ENCODE results near the gene REPS2. TPM values are rescaled to one million over a fixed set of nuclear protein-coding genes. Genes with fewer than 3 reads are reported as not detected.
A peak's percentile ranks its signal among the peaks of the same experiment; 100 is the strongest.

REPS2 gene
- total RNA-seq, 1 donor, result 0.43 TPM

GRCh38 chrX:16917120-16917519 lies 29.3 kb upstream of the REPS2 start:
- H3K4me3 ChIP-seq (ENCODE audit: low read depth, low read length), result no peak overlapping the region
- DNase-seq (ENCODE audit: low read depth), result no peak
- TF ChIP-seq, protein P1, sequence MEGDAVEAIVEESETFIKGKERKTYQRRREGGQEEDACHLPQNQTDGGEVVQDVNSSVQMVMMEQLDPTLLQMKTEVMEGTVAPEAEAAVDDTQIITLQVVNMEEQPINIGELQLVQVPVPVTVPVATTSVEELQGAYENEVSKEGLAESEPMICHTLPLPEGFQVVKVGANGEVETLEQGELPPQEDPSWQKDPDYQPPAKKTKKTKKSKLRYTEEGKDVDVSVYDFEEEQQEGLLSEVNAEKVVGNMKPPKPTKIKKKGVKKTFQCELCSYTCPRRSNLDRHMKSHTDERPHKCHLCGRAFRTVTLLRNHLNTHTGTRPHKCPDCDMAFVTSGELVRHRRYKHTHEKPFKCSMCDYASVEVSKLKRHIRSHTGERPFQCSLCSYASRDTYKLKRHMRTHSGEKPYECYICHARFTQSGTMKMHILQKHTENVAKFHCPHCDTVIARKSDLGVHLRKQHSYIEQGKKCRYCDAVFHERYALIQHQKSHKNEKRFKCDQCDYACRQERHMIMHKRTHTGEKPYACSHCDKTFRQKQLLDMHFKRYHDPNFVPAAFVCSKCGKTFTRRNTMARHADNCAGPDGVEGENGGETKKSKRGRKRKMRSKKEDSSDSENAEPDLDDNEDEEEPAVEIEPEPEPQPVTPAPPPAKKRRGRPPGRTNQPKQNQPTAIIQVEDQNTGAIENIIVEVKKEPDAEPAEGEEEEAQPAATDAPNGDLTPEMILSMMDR (IDR thresholded peaks at IDR 0.05; ENCODE audit: insufficient read depth, low read depth, low read length), result no peak

GRCh38 chrX:16918979-16919378 lies 27.5 kb upstream of the REPS2 start:
- DNase-seq (ENCODE audit: low read depth), result no peak
- no peak overlapping the region for H3K4me3 ChIP-seq (ENCODE audit: low read depth, low read length)
- TF ChIP-seq, protein P1 (IDR thresholded peaks at IDR 0.05; ENCODE audit: insufficient read depth, low read depth, low read length), result no peak

GRCh38 chrX:16920075-16920474 lies 26.4 kb upstream of the REPS2 start:
- TF ChIP-seq, protein P1 (IDR thresholded peaks at IDR 0.05; ENCODE audit: insufficient read depth, low read depth, low read length), result no peak
- peak; percentile 7 for DNase-seq (ENCODE audit: low read depth)
- no peak overlapping the region for H3K4me3 ChIP-seq (ENCODE audit: low read depth, low read length)

- TF ChIP-seq, protein P1 (IDR thresholded peaks at IDR 0.05; ENCODE audit: insufficient read depth, low read depth, low read length), result no peak
- no peak overlapping the region for H3K4me3 ChIP-seq (ENCODE audit: low read depth, low read length)
- DNase-seq (ENCODE audit: low read depth), result no peak
Observed at GRCh38 chrX:16923157-16923556, 23.3 kb upstream of the REPS2 start.

DNA sequence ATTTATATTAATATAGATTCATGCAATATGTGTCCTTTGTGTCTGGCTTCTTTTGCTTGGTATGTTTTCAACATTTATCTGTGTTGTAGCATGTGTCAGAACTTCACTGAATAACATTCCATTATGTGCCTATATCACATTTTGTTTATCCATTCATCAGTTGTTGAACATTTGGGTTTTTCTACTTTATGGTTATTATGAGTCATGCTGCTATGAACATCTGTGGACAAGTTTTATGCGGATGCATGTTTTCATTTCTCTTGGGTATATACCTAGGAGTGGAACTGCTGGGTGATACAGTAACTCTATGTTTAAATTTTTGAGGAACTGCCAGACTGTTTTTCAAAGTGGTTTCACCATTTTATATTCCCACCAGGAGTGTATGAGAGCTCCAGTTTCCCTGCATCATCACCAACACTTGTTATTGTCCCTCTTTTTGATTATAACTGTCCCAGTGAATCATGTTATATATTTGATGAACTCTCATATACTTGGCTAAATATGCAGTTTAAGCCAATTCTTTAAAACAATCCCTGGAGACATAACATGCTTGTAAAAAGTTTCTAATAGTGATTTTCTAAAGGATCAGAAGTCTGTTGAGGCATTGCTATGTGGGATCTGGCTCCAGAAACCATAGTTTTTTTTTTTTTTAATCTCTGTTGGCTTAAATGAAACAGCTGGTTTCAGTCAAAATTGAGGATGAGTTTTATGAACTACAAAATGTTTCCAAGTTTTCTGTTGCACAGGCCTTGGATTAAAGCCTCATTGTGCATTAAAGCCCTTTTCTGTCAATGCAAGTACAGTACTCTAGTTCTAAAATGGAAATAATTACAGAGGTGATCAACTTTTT lies 21.6 kb upstream of the REPS2 start:
- DNase-seq (ENCODE audit: low read depth), result peak; percentile 16
- TF ChIP-seq, protein P1 (IDR thresholded peaks at IDR 0.05; ENCODE audit: insufficient read depth, low read depth, low read length), result no peak

DNA sequence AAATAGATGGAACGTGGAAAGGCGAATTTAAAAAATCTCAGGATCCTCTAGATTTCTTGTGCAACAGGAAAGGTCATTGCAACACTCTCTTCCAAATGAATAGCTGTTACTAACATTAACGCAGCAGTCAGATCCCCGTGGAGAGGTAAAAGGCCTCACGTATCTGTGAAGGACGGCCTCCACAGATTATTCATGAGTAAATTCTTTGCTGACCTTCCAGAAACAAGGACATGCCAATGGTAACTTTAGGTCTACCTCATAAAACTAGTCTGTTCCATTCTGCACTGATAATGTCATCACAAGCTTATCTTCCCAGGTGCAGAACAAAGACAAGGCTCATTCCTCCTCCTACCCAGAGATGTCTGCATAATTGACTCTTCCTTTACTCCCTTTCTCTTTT lies 16.1 kb upstream of the REPS2 start:
- DNase-seq (ENCODE audit: low read depth), result peak; percentile 31
- TF ChIP-seq, protein P1 (IDR thresholded peaks at IDR 0.05; ENCODE audit: insufficient read depth, low read depth, low read length), result no peak
- no peak overlapping the region for H3K4me3 ChIP-seq (ENCODE audit: low read depth, low read length)

More for the DNA sequence above, 21.6 kb upstream of the REPS2 start:
- no peak overlapping the region for H3K4me3 ChIP-seq (ENCODE audit: low read depth, low read length)

Data from fibroblast of villous mesenchyme (primary cell).